K562 (cell line): ENCODE results near the gene CRACDL. TPM values are rescaled to one million over a fixed set of nuclear protein-coding genes. Genes with fewer than 3 reads are reported as not detected.

Source experiments
- ATAC-seq: fragments of 200-7000 bp; cut with Tn5 transposase; 3 replicates; pipeline ENCODE4 v1.9.1; 2020; ENCODE audit warnings: moderate library complexity
- BruUV-seq: library from RNA; stranded (reverse); fragments of 400-500 nt; replicated peaks from 2 replicates; lab custom pipeline; 2021; lab: Mats Ljungman, UMichigan
- CTCF ChIA-PET: fragments of 300-600 bp; formaldehyde crosslinking; extraction: SDS; loops from one replicate; lab custom pipeline; 2021; ENCODE audit warnings: low intra/inter-chr PET ratio; lab: Yijun Ruan, JAX
- POLR2A ChIA-PET: fragments of 300-600, 350-650 bp; sonication (Branson Sonifier 250); formaldehyde crosslinking; extraction: SDS; loops from one replicate; lab custom pipeline; 2021; ENCODE audit warnings: antibody characterized with exemption, inconsistent platforms; lab: Yijun Ruan, JAX
- DNase-seq, 4 experiments: peaks; one replicate each; pipeline versions ENCODE4 v3.0.0 to v3.0.0-alpha.2; 2011 to 2018; ENCODE audit warnings: low spot score in 3 of 4, mixed read lengths in 3 of 4; ENCODE audit errors: extremely low read depth in 1 of 4
- FAIRE-seq: peaks from 2 replicates; lab custom pipeline; 2011; peaks lifted over from hg19 to GRCh38; lab: Jason Lieb, UNC
- H2AFZ ChIP-seq: 2 replicates; pipeline ENCODE4 v1.6.0; 2011; ENCODE audit warnings: low read depth, low read length, control low read depth, inconsistent platforms
- H3K27ac ChIP-seq: fragments of 200-600 bp; 3 replicates; pipeline ENCODE4 v1.8.0; 2011; ENCODE audit warnings: low read depth, mild to moderate bottlenecking, control low read depth, inconsistent platforms, low read length, moderate library complexity, mixed read lengths; ENCODE audit errors: extremely low read depth
- H3K27me3 ChIP-seq, 2 experiments: fragments of 300-600 bp in 1 of 2; 2 replicates in 1 of 2; 3 replicates in 1 of 2; pipeline versions ENCODE4 v1.6.0 to v1.8.0; 2011; ENCODE audit warnings: inconsistent platforms in 2 of 2, low read length in 2 of 2, mild to moderate bottlenecking in 1 of 2, mixed read lengths in 1 of 2, moderate library complexity in 1 of 2; ENCODE audit not compliant: control insufficient read depth in 2 of 2, insufficient read depth in 2 of 2
- H3K36me3 ChIP-seq: fragments of 300-600 bp; 3 replicates; pipeline ENCODE4 v1.8.0; 2011; ENCODE audit warnings: mild to moderate bottlenecking, low read length, inconsistent platforms; ENCODE audit not compliant: control insufficient read depth, insufficient read depth
- H3K4me1 ChIP-seq, 2 experiments: fragments of 200-600 bp in 1 of 2; replicated peaks in 1 of 2; 2 replicates in 1 of 2; 3 replicates in 1 of 2; pipeline versions ENCODE4 v1.5.1 to v1.8.0; 2011; ENCODE audit warnings: inconsistent platforms in 2 of 2, low read length in 2 of 2, mild to moderate bottlenecking in 1 of 2, mixed read lengths in 1 of 2, moderate library complexity in 1 of 2; ENCODE audit not compliant: control insufficient read depth in 2 of 2, insufficient read depth in 2 of 2
- H3K4me2 ChIP-seq: 2 replicates; pipeline ENCODE4 v1.6.1; 2011; ENCODE audit warnings: low read length, control low read depth, inconsistent platforms, mixed read lengths; ENCODE audit not compliant: insufficient read depth
- H3K4me3 ChIP-seq: fragments of 200-600 bp; sonication (generic), shearing (Covaris generic); 2 replicates; pipeline ENCODE4 v1.5.1; 2016; ENCODE audit warnings: control low read depth, inconsistent platforms
- H3K79me2 ChIP-seq: fragments of 200-600 bp; 3 replicates; pipeline ENCODE4 v1.8.0; 2011; ENCODE audit warnings: low read length, inconsistent platforms; ENCODE audit not compliant: control insufficient read depth, insufficient read depth
- H3K9ac ChIP-seq, 2 experiments: 2 replicates each; pipeline versions ENCODE4 v1.6.0 to v1.6.1; 2011; ENCODE audit warnings: low read depth in 2 of 2, low read length in 2 of 2, control low read depth in 1 of 2, inconsistent platforms in 1 of 2, mild to moderate bottlenecking in 1 of 2, mixed read lengths in 1 of 2; ENCODE audit not compliant: insufficient read depth in 1 of 2
- H3K9me1 ChIP-seq: one replicate; pipeline ENCODE4 v1.6.0; 2011; ENCODE audit warnings: inconsistent platforms, mild to moderate bottlenecking, low read length, moderate library complexity; ENCODE audit not compliant: control insufficient read depth, insufficient read depth
- H3K9me3 ChIP-seq: replicated peaks from 2 replicates; pipeline ENCODE4 v1.5.1; 2011; ENCODE audit warnings: low read depth, low read length, inconsistent platforms; ENCODE audit not compliant: control insufficient read depth, insufficient read depth
- H4K20me1 ChIP-seq: replicated peaks from 2 replicates; pipeline ENCODE4 v1.6.1; 2011; ENCODE audit warnings: low read length, inconsistent platforms, mixed read lengths; ENCODE audit not compliant: control insufficient read depth, insufficient read depth
- ELK3 ChIP-seq: fragments of 450-650 bp; formaldehyde crosslinking; IDR thresholded peaks from 2 replicates; pipeline ENCODE4 v1.4.0; 2020; ENCODE audit warnings: mild to moderate bottlenecking
- ETS1 ChIP-seq: conservative IDR thresholded peaks from 2 replicates; pipeline ENCODE4 v1.6.1; 2011; ENCODE audit warnings: low read depth, mild to moderate bottlenecking, low read length; ENCODE audit not compliant: control insufficient read depth
- KLF10 ChIP-seq: fragments of 250-450 bp; sonication (Bioruptor Pico); IDR thresholded peaks from 2 replicates; pipeline ENCODE4 v1.6.1; 2021; ENCODE audit warnings: matching md5 sums
- MBD2 ChIP-seq: sonication (generic); IDR thresholded peaks from 2 replicates; pipeline ENCODE4 v1.6.1; 2016; ENCODE audit warnings: low read depth, borderline replicate concordance
- RBM25 ChIP-seq: fragments of 200-400 bp; formaldehyde crosslinking; IDR thresholded peaks from 2 replicates; pipeline ENCODE4 v1.6.1; 2018; ENCODE audit warnings: low read length, low read depth, moderate library complexity; ENCODE audit not compliant: severe bottlenecking
- SIX5 ChIP-seq, 2 experiments: IDR thresholded peaks; 2 replicates each; pipeline ENCODE4 v1.6.1; 2011; ENCODE audit warnings: low read length in 2 of 2, borderline replicate concordance in 1 of 2, low read depth in 1 of 2, mild to moderate bottlenecking in 1 of 2, moderate library complexity in 1 of 2; ENCODE audit not compliant: insufficient read depth in 1 of 2
- TFAP4 ChIP-seq: sonication (generic); formaldehyde crosslinking; IDR thresholded peaks from 2 replicates; pipeline ENCODE4 v1.8.0; 2022; ENCODE audit warnings: missing genetic modification reagents, mild to moderate bottlenecking, moderate library complexity, borderline replicate concordance
- ZNF134 ChIP-seq: fragments of 250-450 bp; sonication (Bioruptor Pico); conservative IDR thresholded peaks from 2 replicates; pipeline ENCODE4 v1.4.0; 2020
- WGBS: fragments of 100-300 bp; shearing (Covaris generic); methylation state at CpG from one replicate; pipeline ENCODE4 v1.1.6; 2016; ENCODE audit warnings: low coverage, mixed read lengths; ENCODE audit not compliant: insufficient coverage; ENCODE audit errors: missing lambda C conversion rate; 5-methylcytosine and 5-hydroxymethylcytosine counted together
- in situ Hi-C: fragments of 300-500 bp; cut with MboI; formaldehyde crosslinking; loops from 4 replicates; pipeline ENCODE4 v1.15.0; 2018; ENCODE audit warnings: inconsistent platforms, mixed read lengths
- intact Hi-C: fragments of 100-400 bp; cut with micrococcal nuclease; formaldehyde crosslinking; loops from 2 replicates; pipeline ENCODE4 v1.14.2; 2022
- polyA plus RNA-seq, 8 experiments: library from polyadenylated mRNA; depleted of rRNA in 4 of 8; stranded (reverse) in 5 of 8; unstranded in 3 of 8; fragments of >200 nt; fragmentation: Nextera tagmentation in 2 of 8; fragmentation: Illumina TruSeq in 1 of 8; extraction: Ambion mirVana in 2 of 8; extraction: Trizol in 1 of 8; gene quantifications; 2 replicates each; pipeline versions ENCODE4 v1.2.1 to v1.2.3, GENCODE V29; 2011 to 2014; ENCODE audit warnings: inconsistent platforms in 1 of 8, missing spikeins in 1 of 8
- total RNA-seq, 7 experiments: library from RNA; depleted of rRNA in 6 of 7; stranded (reverse); fragments of >200 nt in 6 of 7; fragmentation: Illumina TruSeq in 2 of 7; extraction: Trizol in 2 of 7; gene quantifications; 2 replicates each; pipeline versions ENCODE4 v1.2.1 to v1.2.3, GENCODE V29; 2011 to 2021; ENCODE audit warnings: low replicate concordance in 1 of 7

Gene CRACDL
- total and polyA plus RNA-seq, 9 of the 15 experiments (the other 6 are each of a cell fraction or from before 2014, with no cell fraction given): not detected

- TF ChIP-seq TFAP4 (CRISPR knock-in tag): no peak
- TF ChIP-seq ZNF134 (CRISPR knock-in tag): no peak
- TF ChIP-seq MBD2: no peak
- TF ChIP-seq ETS1: no peak
- no peak for TF ChIP-seq RBM25
- TF ChIP-seq KLF10 (CRISPR knock-in tag): no peak
- no peak for TF ChIP-seq ELK3 (CRISPR knock-in tag)
- TF ChIP-seq SIX5 (IDR thresholded peaks at IDR 0.05; ENCODE audit: borderline replicate concordance in 1 of 2, insufficient read depth in 1 of 2, low read depth in 1 of 2, low read length in 2 of 2): no peak
- Histone ChIP-seq H3K79me2 (no peaks in the 10 kb centered on the region), H3K27me3 (peaks cover 5 to 41% of the 10 kb centered on the region in 2 experiments; a peak in 3 of 5 replicates), H3K4me3 (no peak overlapping the region), H3K9me3 (no peaks in the 10 kb centered on the region), H3K4me2 (no peak overlapping the region), H3K9me1 (no peaks in the 10 kb centered on the region), H3K4me1 (peaks cover 0 to 2% of the 10 kb centered on the region in 2 experiments; a peak in 2 of 5 replicates), H3K9ac (no peak overlapping the region), H3K36me3 (no peaks in the 10 kb centered on the region), H3K27ac (no peak overlapping the region), H2AFZ (no peak overlapping the region), H4K20me1 (0 out of 2 replicates have a peak, but pooled peaks cover 3% of the 10 kb centered on the region)
- intact Hi-C loops (no loop called here), in situ Hi-C loops (no loop called here)
- POLR2A ChIA-PET: interaction anchor here (0.9 kb wide), 1 partner anchor 9 kb away, joined by 4 read pairs; no protein-coding TSS in a partner anchor
- ATAC-seq (no peak), FAIRE-seq (no peak), DNase-seq (no peak)
- no TSS peak for BruUV-seq
- CTCF ChIA-PET: no interaction called here
- WGBS: 2% methylated on average over 19 of the region's 19 CpGs
Measured at GRCh38 chr2:98796775-98797544, 139.1 kb downstream of the CRACDL start.
